ENCODE measurements around the gene EVA1C. TPM values are rescaled to one million over a fixed set of nuclear protein-coding genes. Genes with fewer than 3 reads are reported as not detected.

Gene EVA1C
- total and polyA plus RNA-seq, 3 donors from 2014 or later, result 28.4 to 47.0 (median 44.2) TPM

DNA sequence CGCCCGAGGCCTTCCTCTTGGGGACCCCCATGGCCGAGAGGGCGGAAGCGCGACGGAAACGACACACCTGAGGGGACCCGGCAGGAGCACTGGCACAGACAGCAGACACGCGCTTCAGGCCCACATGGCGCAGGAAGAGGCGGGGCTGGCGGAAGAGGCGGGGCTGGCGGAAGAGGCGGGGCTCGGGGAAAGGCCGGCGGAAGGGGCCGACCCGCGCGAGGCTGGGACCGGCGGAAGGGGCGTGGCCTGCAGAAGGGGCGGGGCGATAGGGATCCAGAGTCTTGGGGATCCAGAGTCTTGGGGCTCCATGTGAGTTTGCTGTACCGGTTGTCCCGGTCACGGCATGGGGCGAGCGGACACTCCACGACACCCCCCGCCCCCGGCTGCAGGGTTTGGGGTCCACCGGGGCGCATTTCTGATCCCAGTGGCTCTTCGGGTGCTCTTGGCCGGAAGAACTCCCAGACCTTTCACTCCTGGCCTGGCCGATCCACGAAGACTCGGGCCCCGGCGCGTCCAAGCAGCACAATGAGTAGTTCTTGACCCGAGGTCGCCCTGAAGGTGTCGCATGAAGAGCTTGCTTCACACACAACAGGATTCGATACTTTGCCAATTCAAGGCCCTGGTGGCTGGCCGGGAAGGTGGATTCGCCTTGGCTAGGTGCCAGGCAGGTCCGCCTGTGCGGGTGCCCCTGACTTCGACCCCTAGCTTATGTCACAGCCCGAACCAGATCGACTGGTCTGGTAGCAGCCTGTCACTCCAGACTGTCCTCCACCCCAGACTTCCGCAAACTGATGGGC is 19.4 kb upstream of the EVA1C start, which contains the start of gene URB1:
Gene URB1, minus strand, starts transcription at position 133 of the 797 bp plus-strand sequence. Its CDS starts 102 bp downstream, at position 31.
- TF ChIP-seq, protein P1, sequence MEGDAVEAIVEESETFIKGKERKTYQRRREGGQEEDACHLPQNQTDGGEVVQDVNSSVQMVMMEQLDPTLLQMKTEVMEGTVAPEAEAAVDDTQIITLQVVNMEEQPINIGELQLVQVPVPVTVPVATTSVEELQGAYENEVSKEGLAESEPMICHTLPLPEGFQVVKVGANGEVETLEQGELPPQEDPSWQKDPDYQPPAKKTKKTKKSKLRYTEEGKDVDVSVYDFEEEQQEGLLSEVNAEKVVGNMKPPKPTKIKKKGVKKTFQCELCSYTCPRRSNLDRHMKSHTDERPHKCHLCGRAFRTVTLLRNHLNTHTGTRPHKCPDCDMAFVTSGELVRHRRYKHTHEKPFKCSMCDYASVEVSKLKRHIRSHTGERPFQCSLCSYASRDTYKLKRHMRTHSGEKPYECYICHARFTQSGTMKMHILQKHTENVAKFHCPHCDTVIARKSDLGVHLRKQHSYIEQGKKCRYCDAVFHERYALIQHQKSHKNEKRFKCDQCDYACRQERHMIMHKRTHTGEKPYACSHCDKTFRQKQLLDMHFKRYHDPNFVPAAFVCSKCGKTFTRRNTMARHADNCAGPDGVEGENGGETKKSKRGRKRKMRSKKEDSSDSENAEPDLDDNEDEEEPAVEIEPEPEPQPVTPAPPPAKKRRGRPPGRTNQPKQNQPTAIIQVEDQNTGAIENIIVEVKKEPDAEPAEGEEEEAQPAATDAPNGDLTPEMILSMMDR (IDR thresholded peaks at IDR 0.05), result no peak
- peak; percentile 15 for TF ChIP-seq POLR2A (IDR thresholded peaks at IDR 0.05)
- Histone ChIP-seq H3K36me3 (ENCODE audit: low read depth, missing control alignments) (no peaks in the 10 kb centered on the region), H3K27ac (peak within 1 kb of the TSS; percentile 73 to 80), H3K9me3 (no peaks in the 10 kb centered on the region), H3K4me3 (peak within 1 kb of the TSS; percentile 77 to 92), H3K4me1 (peaks cover 9% of the 10 kb centered on the region), H3K27me3 (no peaks in the 10 kb centered on the region)
- intact Hi-C loops (cut with DNase I; ENCODE audit: low total_unique reads), result no loop called here
- WGBS, 2 donors, result 2 to 5% methylated on average over 30 to 39 of the region's 59 CpGs
- peak; percentile 95 for DNase-seq

DNA sequence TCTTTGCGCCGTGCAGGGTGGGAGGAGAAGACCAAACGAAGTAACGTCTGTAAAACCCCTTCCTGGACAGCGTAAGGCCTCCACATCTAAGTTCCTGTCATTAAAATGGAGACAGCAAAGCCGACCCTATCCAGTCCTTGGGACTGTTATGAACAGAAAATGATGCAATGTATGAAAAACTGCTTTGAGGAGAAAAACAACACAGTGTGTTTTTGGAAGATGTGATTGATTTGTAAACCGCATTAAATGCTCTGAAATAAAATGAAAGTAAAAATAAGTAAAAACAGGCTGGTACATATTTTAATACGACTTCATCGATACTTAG is 18.9 kb upstream of the EVA1C start:
- Histone ChIP-seq H3K4me3 (peak overlapping the region; percentile 77 to 92), H3K4me1 (peaks cover 9% of the 10 kb centered on the region), H3K27ac (peak overlapping the region; percentile 73 to 80), H3K9me3 (no peaks in the 10 kb centered on the region), H3K27me3 (no peaks in the 10 kb centered on the region), H3K36me3 (ENCODE audit: low read depth, missing control alignments) (no peaks in the 10 kb centered on the region)
- DNase-seq, result no peak
- 34 to 36% methylated on average over 9 of the region's 9 CpGs for WGBS, 2 donors
- intact Hi-C loops (cut with DNase I; ENCODE audit: low total_unique reads), result no loop called here
- TF ChIP-seq POLR2A (IDR thresholded peaks at IDR 0.05), result no peak
- TF ChIP-seq, protein P1 (IDR thresholded peaks at IDR 0.05), result no peak

DNA sequence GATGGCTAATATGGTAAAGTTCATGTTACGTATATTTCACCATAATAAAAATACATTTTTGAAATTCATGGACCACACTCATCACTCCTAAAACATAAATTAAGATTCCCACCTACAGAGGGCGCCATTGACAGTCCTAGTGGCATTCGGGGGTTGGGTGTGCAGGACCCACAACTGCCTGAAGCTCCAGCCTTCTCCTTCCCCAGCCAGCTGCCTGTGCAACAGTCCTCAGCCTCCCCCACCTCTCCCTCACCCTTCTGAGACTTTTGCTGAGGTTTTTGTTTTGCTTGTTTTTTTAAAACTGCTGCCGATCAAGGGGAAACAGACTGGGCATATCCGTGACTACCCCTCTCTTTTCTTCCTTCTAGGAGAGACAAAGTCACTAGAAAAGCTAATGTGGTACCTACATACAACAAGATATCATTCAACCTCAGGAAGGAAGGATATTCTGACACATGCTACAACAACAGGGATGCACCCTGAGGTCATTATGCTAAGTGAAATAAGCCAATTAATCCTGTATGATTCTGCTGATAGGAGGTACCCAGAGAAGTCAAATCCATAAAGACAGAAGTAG is 9.2 kb upstream of the EVA1C start:
- Histone ChIP-seq H3K9me3 (no peaks in the 10 kb centered on the region), H3K36me3 (ENCODE audit: low read depth, missing control alignments) (no peaks in the 10 kb centered on the region), H3K27ac (no peak overlapping the region), H3K4me1 (no peaks in the 10 kb centered on the region), H3K4me3 (no peak overlapping the region), H3K27me3 (no peaks in the 10 kb centered on the region)
- 23 to 40% methylated on average over 5 of the region's 5 CpGs for WGBS, 2 donors
- peak; percentile 81 for DNase-seq
- intact Hi-C loops (cut with DNase I; ENCODE audit: low total_unique reads), result loop anchor here (10.0 kb wide), 1 partner anchor 162 kb away; no protein-coding TSS in a partner anchor
- TF ChIP-seq, protein P1 (IDR thresholded peaks at IDR 0.05), result peak; percentile 60 to 75 (median 68)
- TF ChIP-seq POLR2A (IDR thresholded peaks at IDR 0.05), result no peak

DNA sequence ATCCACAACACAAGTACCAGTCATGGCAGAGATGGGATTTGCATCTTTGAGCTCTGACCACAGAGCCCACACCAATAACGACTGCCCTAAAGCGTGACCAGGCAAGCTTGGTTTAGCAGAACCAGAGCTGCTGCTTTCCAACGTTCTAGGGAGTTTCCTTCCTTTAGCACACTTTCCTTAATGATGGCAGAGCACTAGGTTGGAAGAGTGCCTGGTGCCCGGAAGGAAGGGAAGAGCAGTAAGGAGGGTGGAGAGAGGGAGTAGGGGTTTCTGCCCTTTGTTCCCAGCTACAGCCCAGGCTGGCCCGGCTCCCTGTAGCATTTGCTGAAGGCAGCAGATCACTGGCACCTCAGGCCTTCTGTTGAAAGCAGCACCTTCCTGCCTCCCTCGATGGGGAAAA is 6.1 kb upstream of the EVA1C start:
- no peak for TF ChIP-seq POLR2A (IDR thresholded peaks at IDR 0.05)
- TF ChIP-seq, protein P1 (IDR thresholded peaks at IDR 0.05), result no peak
- H3K36me3 ChIP-seq (ENCODE audit: low read depth, missing control alignments), result no peaks in the 10 kb centered on the region
- H3K4me3 ChIP-seq, result no peak overlapping the region
- no peaks in the 10 kb centered on the region for H3K27me3 ChIP-seq
- H3K9me3 ChIP-seq, result no peaks in the 10 kb centered on the region
- H3K27ac ChIP-seq, result no peak overlapping the region
- no peak for DNase-seq
- intact Hi-C loops (cut with DNase I; ENCODE audit: low total_unique reads), result loop anchor here (10.0 kb wide), 1 partner anchor 158 kb away; no protein-coding TSS in a partner anchor
- peaks cover 11% of the 10 kb centered on the region for H3K4me1 ChIP-seq
- WGBS, 2 donors, result 58 to 59% methylated on average over 6 of the region's 6 CpGs
